Stimulated activated CD4-positive, alpha-beta T cell treated with anti-CD3 and anti-CD28 coated beads, TNF-alpha, amount 100 ng/mL, for 24 hours (primary cell): ENCODE data around the gene PLSCR4.
"Not testable (repeated sequence)": the region's sequence is repeated elsewhere in the genome, so short reads cannot be mapped to it uniquely, and the experiment has no call there.

ENCODE experiments used
- DNase-seq, 3 experiments: peaks; one replicate each; pipeline ENCODE4 v3.0.0-alpha.2; 2020; ENCODE audit warnings: low read depth in 3 of 3

The PLSCR4 gene, protein sequence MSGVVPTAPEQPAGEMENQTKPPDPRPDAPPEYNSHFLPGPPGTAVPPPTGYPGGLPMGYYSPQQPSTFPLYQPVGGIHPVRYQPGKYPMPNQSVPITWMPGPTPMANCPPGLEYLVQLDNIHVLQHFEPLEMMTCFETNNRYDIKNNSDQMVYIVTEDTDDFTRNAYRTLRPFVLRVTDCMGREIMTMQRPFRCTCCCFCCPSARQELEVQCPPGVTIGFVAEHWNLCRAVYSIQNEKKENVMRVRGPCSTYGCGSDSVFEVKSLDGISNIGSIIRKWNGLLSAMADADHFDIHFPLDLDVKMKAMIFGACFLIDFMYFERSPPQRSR

DNA sequence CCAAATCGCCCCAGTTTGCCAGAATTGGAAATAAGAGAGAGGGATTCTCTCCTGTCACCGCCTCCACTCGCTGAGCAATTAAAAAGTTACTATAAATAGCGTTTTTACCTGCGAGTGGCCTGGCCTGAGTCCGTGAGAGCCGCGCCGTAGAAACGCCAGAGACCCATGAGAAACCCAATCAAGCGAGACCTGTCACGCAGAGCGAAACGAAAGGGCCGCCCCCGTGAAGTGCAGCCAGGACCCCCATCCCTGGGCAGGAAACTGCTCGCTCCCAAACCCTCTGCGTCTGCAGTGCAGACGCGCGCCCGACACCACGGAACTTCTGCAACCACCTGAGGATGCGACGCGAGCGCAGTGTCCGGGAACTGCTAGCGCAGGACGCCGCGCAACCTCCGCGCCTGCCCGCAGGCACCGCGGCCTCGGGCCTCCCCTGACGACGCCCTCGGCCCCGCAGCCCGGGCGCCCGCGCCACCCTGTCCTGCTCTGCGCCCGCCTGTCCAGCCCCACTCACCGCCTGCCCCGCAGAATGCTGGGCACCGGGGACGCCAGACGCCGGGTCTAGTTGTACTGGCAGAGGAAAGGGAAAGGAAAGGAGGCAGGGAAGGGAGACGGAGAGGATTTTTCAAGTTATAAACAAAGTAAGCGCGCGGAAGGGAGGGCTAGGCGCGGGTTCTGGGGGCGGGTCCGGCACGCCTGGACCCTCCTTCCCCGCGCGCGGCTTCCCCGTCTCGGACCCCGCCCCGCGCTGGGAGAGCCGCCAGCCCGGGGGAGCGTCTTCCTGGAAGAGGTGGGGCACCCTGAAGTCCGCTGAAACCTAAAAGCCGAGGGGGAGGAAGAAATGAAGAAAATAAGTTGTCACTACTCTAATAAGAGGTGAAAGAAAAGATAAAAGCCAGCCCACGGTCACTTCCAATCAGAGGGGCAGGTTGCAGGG, at the start of gene PLSCR4:
Gene PLSCR4 (minus strand): TSS at position 657 of the 934 bp plus-strand sequence. CDS start 29,034 bp downstream, outside the sequence.
- DNase-seq: no peak

DNA sequence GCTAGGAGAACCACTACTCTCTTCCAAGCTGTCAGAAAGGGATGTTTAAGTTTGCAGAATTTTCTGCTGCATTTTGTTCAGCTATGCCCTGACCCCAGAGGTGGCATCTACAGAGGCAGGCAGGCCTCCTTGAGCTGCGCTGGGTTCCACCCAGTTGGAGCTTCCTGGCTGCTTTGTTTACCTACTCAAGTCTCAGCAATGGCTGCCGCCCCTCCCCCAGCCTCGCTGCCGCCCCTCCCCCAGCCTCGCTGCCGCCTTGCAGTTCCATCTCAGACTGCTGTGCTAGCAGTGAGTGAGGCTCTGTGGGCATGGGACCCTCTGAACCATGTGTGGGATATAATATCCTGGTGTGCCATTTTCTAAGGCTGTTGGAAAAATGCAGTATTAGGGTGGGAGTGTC, 42.5 kb upstream of the PLSCR4 start:
- DNase-seq: not testable (repeated sequence)

DNA sequence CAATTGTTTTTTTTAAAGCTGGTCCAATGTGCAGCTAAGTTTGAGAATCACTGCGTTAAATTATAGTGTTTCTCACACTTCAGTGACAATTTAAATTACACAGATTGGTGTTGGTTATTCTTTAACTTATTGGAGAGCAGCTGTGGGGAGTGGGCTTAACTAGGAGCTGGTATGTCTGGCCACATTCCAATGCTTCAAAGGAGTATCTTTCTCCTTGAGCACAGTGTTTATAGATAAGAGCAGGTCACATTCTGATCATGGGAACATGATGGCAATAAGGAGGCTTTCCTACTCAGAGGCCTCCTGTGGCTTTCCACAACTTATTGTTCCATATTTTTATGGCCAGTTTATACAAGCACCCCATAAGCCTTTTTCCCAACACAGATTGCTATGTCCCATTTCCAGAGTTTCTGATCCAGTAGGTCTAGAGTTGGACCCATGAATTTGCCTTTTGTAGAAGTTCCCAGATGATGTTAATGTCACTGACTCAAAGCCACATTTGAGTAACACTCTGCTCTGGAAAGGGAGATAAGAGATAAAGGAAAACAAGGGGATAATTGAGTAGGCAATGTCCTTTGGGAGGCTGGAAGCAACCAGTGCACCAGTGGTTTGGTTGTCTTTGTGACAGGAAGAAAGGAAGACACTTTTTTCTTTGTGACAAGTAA, 33.0 kb upstream of the PLSCR4 start:
- DNase-seq: no peak

DNA sequence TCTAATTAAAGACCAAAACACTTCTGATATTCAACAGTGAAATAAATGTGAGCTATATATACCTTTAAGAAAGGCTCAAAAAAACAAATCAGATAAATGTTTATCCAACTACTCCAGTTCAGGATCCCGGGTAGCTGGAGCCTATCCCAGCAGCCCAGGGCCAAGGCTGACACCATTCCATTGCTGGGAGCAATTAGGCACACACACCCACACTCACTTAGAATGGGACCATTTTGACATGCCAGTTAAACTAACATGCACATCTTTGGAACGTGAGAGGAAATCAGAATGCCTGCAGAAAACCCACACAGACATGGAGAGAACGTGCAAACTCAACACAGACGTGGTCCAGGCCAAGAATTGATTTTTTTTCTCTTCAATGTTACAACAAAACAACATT, 30.0 kb upstream of the PLSCR4 start:
- DNase-seq: no peak

DNA sequence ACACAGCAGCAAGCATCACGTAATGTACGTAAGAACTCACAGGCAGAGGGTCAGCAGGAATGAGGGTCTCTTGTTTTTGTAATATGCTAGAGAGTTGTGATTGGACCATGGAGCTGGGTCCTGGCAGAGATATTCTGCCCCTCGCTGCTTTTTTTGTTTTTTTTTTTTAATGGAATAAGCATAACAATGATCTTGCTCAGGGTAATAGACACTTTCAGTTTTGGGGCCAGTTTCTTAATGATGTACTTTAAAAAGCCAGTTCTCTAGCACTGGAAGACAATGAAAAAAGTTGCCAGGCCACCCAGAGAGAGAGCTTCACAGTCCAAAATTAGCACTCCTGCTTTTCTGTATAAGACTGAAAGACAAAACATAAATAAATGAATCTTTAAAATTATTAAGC, 29.0 kb upstream of the PLSCR4 start:
- no peak for DNase-seq

DNA sequence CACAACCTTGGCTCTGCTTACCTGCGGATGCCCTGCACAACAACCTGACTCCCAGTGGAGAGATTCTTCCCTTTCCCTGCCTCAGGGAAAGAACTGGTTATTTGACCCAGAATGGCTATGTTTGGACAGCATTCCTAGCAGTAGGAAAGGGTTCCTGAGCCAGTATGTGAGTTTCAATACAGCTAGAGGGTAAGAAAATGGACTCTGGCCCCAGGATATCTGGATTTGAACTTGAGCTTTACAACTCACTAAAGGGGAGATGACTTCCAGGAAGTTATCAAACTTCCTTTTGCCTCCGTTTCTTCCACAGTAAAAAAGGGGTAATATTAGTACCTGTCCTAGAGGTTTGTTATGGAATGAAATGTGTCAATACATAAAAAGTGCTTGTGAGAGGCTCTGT, 28.1 kb upstream of the PLSCR4 start:
- DNase-seq: no peak

DNA sequence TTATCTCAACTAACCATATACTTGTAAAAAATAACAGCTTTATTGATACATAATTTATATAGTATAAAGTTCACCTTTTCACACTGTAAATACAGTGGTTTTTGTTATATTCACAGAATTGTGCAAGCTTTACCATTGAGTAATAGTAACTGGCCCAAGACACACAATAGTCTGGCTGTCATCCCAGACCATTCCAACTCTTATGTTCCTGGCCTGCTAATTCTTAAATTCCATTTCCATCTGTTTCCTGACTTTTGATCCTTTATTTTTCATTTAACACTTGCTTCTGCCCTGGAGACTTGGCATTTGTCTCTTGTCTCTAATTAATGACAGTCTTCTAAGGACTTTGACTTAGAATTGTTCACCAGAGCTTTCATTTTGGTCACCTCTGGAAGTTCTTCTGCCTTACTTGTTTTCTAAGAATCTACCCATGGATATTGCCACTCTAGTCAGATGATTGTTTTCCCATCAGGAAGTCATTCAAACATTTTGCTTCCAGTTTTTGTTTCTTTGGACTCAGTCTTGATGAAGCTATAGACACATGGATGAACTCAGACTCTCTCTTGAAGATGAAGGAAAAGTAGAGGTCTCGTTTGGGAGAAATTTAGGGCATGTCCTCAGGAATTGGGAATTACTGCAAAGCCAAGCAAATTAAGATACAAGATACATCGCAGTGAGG, 27.2 kb upstream of the PLSCR4 start:
- DNase-seq: no peak

DNA sequence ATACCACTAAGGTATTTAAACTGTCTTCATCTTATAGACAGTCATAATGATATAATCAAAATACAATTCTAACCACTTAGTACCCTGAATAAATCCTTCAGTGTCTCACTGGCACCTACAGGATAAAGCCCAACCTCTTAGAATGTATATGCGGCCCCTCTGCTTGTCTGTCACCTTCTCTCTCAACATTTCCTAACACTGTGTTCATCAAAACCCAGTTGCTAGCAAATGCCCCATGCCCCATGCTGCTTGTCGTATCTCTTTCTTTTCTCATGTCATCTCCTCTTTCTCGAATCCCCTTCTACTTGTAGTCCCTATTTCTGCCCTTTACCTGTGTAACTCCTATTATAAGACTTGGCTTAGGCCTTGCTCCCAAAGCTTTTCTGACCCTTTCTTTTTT, 24.6 kb upstream of the PLSCR4 start:
- no peak for DNase-seq

DNA sequence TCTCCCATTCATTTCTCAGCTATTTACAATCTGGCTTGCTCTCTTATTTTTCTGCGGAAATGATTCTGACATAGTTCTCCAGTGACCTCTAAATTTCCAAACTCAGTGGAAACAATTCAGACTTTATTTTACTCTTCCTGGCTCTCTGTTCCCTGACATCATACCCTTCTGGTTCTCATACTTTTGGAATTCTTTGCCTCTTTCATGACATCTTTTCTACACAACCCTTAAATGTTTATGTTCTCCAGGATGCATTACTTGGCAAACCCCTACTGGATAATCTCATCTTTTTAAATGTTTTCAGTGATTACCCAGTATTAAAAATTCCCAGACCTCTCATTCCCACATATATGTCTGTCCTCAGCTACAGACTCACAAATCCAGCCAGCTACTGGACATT, 23.9 kb upstream of the PLSCR4 start:
- no peak for DNase-seq

DNA sequence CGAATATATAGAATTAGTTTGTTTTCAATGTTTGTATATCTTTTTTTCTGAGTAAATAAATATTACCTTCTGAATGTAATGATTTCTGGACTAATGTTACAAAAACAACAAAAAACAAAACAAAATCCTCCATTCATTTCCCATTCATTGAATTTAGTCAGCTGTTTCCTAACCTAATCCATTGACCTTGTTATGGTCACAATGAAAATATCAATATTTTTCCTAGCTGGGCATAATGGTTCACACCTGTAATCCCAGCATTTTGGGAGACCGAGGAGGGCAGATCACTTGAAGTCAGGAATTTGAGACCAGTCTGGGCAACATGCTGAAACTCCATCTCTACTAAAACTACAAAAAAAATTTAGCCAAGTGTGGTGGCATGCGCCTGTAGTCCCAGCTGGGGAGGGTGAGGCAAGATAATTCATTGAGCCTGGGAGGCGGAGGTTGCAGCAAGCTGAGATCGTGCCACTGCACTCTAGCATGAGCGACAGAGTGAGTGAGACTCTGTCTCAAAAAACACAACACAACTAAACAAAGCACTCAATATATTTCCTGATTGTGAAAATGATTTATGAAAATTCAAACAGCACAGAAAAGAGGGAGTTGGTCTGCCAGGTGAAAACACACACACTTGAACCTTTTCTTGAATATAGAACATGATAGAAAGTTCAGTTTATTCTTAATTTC, 23.0 kb upstream of the PLSCR4 start:
- no peak for DNase-seq

DNA sequence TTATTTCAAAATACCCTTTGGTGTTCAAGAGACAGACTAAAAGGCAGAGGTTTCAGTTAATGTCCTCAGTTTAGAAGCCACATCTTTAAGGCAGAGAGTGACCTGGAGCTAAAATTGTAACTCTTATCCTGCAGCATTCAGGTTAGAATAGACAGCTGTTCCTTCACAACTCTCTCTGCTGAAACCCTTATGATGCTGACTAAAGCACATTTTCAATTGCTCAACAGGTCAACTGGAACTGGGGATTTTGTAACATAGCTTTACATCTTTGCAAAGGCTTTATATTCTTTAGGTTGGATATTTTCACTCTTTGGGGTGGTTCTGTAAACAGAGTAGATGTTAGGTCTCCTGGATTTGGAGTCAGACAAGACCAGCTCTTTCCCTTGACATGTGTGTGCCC, 20.3 kb upstream of the PLSCR4 start:
- no peak for DNase-seq

DNA sequence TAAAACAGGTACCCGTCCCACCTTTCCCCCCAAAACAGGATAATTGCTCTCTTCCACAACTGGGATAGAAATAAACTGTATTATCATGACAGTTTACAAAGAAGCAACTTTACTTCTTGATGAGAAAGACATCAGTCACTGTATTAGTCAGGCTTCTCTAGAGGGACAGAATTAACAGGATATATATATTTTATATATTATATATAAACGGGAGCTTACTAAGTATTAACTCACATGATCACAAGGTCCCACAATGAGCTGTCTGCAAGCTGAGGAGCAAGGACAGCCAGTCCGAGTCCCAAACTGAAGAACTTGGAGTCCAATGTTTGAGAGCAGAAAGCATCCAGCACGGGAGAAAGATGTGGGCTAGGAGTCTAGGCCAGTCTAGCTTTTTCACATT, 18.4 kb upstream of the PLSCR4 start:
- no peak for DNase-seq

DNA sequence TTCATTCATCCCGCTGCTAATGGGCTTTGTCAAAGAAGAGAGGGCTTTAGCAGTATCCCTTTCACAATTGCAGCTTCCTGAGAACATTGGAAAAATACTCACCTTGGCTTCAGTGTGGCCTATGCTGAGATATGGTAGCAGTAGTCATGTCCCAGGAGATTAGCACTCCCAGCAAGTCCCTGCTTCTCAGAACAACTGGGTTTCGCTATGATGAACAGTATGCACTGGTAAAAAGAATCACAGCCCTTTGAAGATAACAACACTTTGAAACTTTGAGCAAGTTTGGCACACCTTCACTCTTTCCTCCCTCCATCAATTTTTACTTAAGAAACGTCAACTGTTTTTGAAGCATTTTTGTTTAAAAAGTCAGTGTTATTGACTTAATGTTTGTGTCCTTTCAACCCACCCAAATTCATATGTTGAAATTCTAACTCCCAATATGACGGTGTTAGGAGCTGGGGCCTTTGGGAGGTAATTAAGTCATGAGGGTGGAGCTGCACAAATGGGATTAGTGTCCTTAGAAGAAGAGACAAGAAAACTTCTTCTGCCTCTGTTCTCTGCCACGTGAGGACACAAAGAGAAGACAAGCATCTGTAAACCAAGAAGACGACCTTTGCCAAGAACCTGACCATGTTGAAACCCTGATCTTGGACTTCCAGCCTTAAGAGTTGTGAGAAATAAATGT, 17.8 kb upstream of the PLSCR4 start:
- no peak for DNase-seq

DNA sequence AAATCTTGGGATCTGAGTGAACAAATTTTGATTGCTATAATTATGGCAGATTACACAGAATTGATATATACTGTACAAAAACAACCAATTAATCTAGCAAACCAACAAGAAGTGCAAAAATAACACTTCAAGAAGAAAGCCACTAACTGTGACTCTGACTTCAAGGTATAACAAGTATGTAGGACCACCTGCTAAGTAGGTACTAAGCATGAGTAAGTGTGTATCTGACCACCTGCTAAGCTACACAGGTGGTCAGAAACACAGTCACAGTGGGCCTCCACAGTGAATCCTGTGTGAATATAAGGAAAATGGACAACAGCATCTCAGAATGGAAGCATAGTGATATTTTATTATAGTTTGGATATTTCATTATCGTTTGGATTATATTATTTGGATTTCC, 14.8 kb upstream of the PLSCR4 start:
- no peak for DNase-seq

DNA sequence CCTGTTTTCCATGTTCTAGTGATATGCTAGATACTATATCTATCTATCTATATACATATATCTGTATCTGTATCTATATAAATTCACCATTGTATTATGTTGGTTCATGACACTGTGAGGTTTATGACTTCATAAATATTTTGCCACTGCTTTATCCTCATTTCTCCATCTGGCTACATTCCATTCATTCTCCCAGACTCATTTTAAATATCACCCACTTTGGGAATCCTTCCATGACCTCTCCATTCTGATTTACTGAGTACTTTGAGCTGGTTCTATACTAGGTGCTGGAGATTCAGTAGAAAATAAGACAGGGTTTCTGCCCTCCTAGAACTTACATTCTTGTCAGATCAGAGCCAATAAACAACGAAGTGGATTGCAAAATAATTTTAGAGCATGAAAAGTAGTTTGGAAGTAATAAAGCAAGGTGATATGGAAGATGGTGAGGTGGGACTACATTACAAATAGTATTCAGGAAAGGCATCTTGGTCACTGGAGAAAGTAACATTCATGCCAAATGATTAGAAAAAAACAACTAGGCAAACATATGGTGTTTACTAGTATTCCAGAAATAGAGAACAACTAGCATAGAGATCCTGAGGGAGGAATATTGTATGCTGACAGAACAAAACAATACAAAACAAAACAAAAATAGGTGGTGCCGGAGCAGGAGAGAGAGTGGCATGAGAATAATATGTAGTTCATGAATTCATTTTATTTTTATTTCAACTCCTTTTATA, 11.6 kb upstream of the PLSCR4 start:
- DNase-seq: no peak

DNA sequence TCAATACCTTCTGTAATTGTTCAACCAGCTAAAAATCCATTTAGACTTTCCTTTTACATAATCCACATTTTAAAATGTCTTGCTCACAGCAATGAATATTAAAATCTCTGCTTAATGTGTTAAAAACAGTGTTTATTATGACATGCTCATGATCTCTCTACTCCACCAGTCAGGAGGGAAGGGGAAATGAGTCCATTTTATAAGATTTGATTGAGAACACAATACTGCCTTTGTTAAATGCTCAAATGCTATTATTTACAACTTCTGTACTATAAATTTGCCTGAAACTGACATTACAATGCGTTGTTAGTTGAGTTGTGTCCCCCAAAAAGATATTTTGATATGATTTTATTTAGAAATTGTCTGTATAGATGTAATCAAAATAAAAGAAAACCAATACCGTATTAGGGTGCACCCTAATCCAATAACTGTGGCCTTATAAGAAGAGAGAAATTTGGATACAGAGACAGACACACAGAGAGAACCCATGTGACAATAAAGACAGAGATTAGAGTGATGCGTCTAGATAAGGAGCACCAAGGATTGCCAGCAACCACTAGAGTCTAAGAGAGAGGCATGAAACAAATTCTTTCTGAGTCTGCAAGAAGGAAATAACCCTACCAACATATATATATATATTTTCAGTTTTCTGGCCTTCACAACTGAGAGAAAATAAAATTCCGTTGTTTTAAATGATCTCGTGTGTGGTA, 9.1 kb upstream of the PLSCR4 start:
- DNase-seq: no peak

DNA sequence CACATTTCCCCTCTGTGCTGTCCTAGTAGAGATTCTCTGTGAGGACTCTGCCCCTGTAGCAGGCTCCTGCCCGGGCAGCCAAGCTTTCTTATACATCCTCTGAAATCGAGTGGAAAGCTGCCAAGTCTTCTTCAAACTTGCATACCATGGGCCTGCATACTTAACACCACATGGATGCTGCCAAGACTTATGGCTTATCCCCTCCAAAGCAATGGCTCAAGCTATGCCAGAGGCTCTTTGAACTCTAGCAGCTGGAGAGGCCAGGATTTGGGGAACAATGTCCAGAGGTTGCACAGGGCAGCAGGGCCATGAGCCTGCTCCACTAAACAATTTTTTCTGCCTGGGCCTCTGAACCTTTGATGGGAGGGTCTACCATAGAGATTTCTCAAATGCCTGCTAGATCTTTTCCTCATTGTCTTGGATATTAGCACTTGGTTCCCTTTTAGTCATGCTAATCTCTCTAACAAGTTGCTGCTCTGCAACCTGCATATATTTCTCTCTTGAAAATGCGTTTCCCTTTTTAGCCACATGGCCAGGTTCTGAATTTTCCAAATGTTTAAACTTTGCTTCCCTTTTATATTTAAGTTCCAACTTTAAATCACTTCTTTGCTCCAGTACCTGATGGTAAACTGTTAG, 6.1 kb upstream of the PLSCR4 start:
- no peak for DNase-seq

DNA sequence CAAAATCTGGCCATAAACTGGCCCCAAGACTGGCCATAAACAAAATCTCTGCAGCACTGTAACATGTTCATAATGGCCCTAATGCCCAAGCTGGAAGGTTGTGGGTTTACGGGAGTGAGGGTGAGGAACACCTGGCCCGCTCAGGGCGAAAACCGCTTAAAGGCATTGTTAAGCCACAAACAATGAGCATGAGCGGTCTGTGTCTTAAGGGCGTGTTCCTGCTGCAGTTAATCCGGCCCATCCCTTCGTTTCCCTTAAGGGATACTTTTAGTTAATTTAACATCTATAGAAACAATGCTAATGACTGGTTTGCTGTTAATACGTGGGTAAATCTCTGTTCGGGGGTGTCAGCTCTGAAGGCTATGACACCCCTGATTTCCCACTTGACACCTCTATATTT, 1.5 kb upstream of the PLSCR4 start:
- not testable (repeated sequence) for DNase-seq

DNA sequence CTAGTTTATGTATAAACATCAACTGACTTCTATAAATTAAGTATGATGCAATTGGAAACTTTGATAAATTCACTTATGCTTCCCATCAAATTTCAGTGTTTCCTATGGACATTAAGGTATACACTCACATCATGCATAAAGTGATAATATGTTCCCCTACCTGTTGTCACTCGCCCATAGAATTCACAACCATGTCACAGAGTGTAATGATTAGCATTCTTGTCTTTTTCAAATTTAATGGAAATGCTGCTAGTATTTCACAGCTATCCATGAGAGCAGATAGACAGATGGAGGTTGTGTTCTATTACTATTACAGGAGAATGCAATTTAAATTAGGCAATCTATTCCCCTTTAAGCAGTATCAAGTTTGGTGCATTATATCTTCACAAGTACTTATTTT, 984 bp downstream of the PLSCR4 start:
- no peak for DNase-seq
